ENCODE measurements around the gene MAGI2. TPM values are rescaled to one million over a fixed set of nuclear protein-coding genes. Genes with fewer than 3 reads are reported as not detected.

Gene MAGI2
- total RNA-seq, 4 donors from 2014 or later, result 7.8 to 44.7 (median 21.1) TPM

DNA sequence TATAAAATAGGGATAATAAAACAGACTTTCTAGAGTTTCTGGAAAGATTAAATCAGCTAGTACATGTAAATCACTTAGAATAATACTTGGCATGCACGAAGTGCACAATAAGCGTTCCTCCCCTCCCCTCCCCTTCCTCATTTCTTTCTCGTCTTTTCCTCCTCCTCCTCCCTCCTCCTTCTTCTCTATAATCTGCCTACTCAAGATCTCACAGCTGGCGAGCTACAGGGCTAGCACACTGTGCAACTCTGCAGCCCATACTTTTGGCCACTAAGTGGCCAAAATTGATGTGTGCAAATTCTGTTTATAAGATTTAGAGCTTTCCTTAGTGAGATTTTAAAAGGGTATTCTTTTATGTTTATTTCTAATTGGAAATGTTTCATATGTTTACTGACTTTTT is 1089.6 kb downstream of the MAGI2 start:
- H3K9me3 ChIP-seq, result no peaks in the 10 kb centered on the region
- no peaks in the 10 kb centered on the region for H3K36me3 ChIP-seq
- H3K27ac ChIP-seq, result no peak overlapping the region
- H3K27me3 ChIP-seq, result no peaks in the 10 kb centered on the region
- TF ChIP-seq EP300 (IDR thresholded peaks at IDR 0.05) (no peak), POLR2A (IDR thresholded peaks at IDR 0.05) (no peak), POLR2AphosphoS5 (IDR thresholded peaks at IDR 0.05) (no peak)
- TF ChIP-seq, protein P1, sequence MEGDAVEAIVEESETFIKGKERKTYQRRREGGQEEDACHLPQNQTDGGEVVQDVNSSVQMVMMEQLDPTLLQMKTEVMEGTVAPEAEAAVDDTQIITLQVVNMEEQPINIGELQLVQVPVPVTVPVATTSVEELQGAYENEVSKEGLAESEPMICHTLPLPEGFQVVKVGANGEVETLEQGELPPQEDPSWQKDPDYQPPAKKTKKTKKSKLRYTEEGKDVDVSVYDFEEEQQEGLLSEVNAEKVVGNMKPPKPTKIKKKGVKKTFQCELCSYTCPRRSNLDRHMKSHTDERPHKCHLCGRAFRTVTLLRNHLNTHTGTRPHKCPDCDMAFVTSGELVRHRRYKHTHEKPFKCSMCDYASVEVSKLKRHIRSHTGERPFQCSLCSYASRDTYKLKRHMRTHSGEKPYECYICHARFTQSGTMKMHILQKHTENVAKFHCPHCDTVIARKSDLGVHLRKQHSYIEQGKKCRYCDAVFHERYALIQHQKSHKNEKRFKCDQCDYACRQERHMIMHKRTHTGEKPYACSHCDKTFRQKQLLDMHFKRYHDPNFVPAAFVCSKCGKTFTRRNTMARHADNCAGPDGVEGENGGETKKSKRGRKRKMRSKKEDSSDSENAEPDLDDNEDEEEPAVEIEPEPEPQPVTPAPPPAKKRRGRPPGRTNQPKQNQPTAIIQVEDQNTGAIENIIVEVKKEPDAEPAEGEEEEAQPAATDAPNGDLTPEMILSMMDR (IDR thresholded peaks at IDR 0.05), result no peak
- H3K4me3 ChIP-seq, result no peak overlapping the region
- no peak for ATAC-seq
- 48% methylated on average over 4 of the region's 4 CpGs; no CpG with 5 or more reads in 1 of the 2 donors for WGBS, 2 donors (ENCODE audit: low coverage in 1 of 2)
- H3K4me1 ChIP-seq, result no peaks in the 10 kb centered on the region

DNA sequence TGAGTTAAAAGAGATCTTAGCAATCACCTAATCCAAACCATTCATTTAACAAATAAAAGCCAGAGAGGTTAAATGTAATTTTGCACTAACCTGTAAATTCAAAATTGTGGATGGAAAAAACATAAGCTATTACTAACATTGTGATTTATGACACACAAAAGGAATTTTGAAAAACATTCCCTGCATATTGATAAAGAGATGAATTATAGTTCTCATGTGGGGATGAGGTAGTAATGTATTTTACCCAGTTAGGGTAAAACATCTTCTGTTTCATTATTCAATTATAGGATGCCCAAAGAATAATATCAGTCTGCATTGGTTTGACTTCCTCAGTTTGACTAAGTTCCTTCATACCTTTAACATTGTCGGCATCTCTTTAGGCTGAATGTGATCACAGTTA is 1093.6 kb downstream of the MAGI2 start:
- Histone ChIP-seq H3K4me1 (no peaks in the 10 kb centered on the region), H3K4me3 (no peak overlapping the region), H3K36me3 (no peaks in the 10 kb centered on the region), H3K27me3 (no peaks in the 10 kb centered on the region), H3K9me3 (no peaks in the 10 kb centered on the region), H3K27ac (no peak overlapping the region)
- WGBS, 2 donors (ENCODE audit: low coverage in 1 of 2), result 90 to 95% methylated on average over 1 of the region's 1 CpG
- no peak for TF ChIP-seq POLR2AphosphoS5 (IDR thresholded peaks at IDR 0.05)
- TF ChIP-seq EP300 (IDR thresholded peaks at IDR 0.05), result no peak
- no peak for TF ChIP-seq POLR2A (IDR thresholded peaks at IDR 0.05)
- TF ChIP-seq, protein P1 (IDR thresholded peaks at IDR 0.05), result no peak
- ATAC-seq, result no peak

DNA sequence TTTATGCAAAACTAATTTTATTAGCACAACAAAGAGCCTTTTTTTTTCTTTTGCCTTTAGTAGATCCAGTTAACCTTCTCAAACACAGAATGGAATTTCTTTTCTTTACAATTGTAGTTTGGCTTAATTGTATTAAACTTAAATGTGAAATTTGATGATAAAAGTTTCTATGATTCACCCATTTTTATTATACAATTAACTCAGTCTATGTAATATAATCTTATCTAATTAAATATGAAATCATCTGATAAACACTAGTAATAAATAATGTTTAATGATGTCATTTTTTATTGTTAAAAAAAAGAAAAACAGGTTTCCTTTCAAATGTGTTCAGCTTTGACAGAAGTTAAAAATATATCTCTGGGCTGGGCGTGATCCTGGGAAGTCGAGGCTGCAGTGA is 1095.8 kb downstream of the MAGI2 start:
- Histone ChIP-seq H3K9me3 (no peaks in the 10 kb centered on the region), H3K4me1 (no peaks in the 10 kb centered on the region), H3K27me3 (no peaks in the 10 kb centered on the region), H3K4me3 (no peak overlapping the region), H3K27ac (no peak overlapping the region), H3K36me3 (no peaks in the 10 kb centered on the region)
- no peak for ATAC-seq
- WGBS, 2 donors (ENCODE audit: low coverage in 1 of 2), result 94% methylated on average over 2 of the region's 2 CpGs; no CpG with 5 or more reads in 1 of the 2 donors
- TF ChIP-seq EP300 (IDR thresholded peaks at IDR 0.05), result no peak
- no peak for TF ChIP-seq POLR2A (IDR thresholded peaks at IDR 0.05)
- TF ChIP-seq, protein P1 (IDR thresholded peaks at IDR 0.05), result no peak
- no peak for TF ChIP-seq POLR2AphosphoS5 (IDR thresholded peaks at IDR 0.05)

DNA sequence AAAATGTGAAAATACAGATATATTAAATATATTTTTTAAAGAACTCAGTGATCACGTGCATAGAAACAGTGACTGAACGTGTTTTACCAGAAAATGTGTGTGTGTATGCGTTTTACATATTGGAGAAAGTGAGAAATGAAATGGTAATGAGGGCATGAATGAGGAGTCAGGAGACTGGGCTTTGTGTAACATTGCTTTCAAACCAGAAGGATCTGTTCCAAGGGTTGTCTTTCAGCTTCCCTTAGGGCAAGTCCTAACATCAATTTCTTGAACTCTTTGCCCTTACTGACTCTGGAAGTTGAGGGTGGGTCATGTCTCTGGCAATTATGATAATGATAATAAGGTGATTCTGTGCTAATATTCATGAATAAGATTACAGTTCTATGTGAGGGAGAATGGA is 1097.6 kb downstream of the MAGI2 start:
- Histone ChIP-seq H3K36me3 (no peaks in the 10 kb centered on the region), H3K9me3 (no peaks in the 10 kb centered on the region), H3K27ac (no peak overlapping the region), H3K4me3 (no peak overlapping the region), H3K4me1 (no peaks in the 10 kb centered on the region), H3K27me3 (no peaks in the 10 kb centered on the region)
- WGBS, 2 donors (ENCODE audit: low coverage in 1 of 2), result 88 to 100% methylated on average over 2 to 3 of the region's 3 CpGs
- ATAC-seq, result no peak
- TF ChIP-seq POLR2A (IDR thresholded peaks at IDR 0.05) (no peak), POLR2AphosphoS5 (IDR thresholded peaks at IDR 0.05) (no peak), EP300 (IDR thresholded peaks at IDR 0.05) (no peak)
- TF ChIP-seq, protein P1 (IDR thresholded peaks at IDR 0.05), result no peak

DNA sequence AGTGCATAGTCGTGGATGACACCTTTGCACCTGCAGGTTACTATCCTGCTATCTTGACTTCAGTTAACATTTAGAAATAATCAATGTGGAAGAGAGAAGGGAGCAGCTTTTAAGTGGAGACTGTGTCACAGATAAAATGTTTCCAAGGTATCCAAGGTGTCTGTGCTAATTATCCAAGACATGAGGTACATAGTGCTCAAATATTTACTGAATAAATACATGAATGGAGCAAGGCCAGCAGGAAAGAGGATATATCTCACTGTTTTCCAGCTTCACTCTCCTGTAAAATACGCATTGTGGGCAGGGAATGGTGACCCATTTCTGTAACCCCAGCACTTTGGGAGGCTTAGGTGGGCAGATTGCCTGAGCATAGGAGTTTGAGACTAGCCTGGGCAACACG is 1102.5 kb downstream of the MAGI2 start:
- Histone ChIP-seq H3K27me3 (no peaks in the 10 kb centered on the region), H3K27ac (no peak overlapping the region), H3K4me3 (no peak overlapping the region), H3K9me3 (no peaks in the 10 kb centered on the region), H3K4me1 (peaks cover 0 to 14% (median 0%) of the 10 kb centered on the region in 3 donors), H3K36me3 (no peaks in the 10 kb centered on the region)
- TF ChIP-seq POLR2AphosphoS5 (IDR thresholded peaks at IDR 0.05) (no peak), EP300 (IDR thresholded peaks at IDR 0.05) (no peak), POLR2A (IDR thresholded peaks at IDR 0.05) (no peak)
- TF ChIP-seq, protein P1 (IDR thresholded peaks at IDR 0.05), result no peak
- no peak for ATAC-seq
- WGBS, 2 donors (ENCODE audit: low coverage in 1 of 2), result 70 to 100% methylated on average over 2 to 3 of the region's 3 CpGs
